GM19395 (cell line): ENCODE data around the gene RPP40.
"Not testable (repeated sequence)": the region's sequence is repeated elsewhere in the genome, so short reads cannot be mapped to it uniquely, and the experiment has no call there.

Source experiments
- ATAC-seq: cut with Tn5 transposase; IDR thresholded peaks from one replicate; pipeline ENCODE4 v1.9.1; 2021; ENCODE audit warnings: mild to moderate bottlenecking, moderate library complexity; ENCODE audit not compliant: unreplicated experiment

Gene RPP40

GRCh38 chr6:5003604-5004372 lies at the start of gene RPP40:
RPP40 (minus strand) TSS chr6:5004037; CDS start chr6:5004002, 35 bp downstream.
- ATAC-seq = peak; percentile 92

DNA sequence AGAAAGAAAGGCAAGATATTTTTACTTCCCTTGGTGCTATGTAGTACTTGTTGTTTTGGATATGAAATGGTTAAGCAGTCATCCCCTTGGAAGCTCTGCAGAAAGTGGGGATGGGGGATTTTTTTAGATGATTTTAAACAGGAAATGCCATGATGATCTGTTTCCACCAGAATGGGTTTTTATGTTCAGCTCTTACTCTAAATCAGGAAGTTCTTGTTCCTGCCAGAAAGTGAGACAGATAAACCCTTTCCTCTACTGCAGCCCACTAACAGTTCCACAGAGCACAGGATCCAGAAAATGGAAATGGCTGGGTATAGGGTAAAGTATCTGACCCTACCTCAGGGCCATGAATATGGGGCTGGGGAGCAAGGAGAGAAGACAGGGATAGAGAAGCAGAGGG lies 49.2 kb upstream of the RPP40 start:
- ATAC-seq = no peak

DNA sequence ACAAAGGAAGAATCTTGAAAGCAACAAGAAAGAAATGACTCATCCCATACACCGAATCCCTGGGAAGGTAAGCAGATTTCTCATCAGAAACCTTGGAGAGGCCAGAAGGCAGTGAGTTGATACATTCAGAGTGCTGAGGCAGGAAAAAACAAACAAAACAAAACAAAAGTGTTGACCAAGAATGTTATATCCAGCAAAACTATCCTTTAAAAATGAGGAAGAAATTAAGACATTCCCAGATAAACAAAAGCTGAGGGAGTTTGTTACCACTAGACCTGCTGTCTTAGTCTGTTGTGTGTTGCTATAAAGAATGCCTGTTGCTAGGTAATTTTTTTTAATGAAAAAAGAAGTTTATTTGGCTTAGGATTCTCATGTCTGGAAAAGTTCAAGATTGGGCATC lies 47.6 kb upstream of the RPP40 start:
- ATAC-seq = no peak

DNA sequence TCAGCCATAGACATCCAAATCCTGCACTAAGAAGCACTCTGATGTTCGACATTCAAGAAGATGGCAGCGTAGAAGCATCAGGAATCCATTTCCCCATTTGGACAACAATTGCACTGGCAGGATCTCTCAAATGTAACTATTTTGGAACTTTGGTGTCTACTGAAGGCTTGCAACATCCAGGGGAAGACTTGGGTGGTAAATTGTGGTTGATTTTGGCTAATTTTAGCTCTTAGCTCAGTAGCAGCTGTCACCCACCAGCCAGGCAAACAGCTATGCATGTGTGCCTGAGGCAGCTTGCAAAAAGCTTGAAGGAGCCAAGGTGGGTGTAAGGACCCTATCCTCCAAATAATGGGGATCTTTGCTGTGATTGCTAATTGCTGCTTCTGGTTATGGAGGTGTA lies 46.2 kb upstream of the RPP40 start:
- ATAC-seq = no peak

- no peak for ATAC-seq
These were observed 42.6 kb upstream of the RPP40 start for GRCh38 chr6:5046430-5046829.

- ATAC-seq = no peak
These were observed 41.6 kb upstream of the RPP40 start for GRCh38 chr6:5045416-5045815.

- no peak for ATAC-seq
These were observed 41.0 kb upstream of the RPP40 start for GRCh38 chr6:5044866-5045265.

DNA sequence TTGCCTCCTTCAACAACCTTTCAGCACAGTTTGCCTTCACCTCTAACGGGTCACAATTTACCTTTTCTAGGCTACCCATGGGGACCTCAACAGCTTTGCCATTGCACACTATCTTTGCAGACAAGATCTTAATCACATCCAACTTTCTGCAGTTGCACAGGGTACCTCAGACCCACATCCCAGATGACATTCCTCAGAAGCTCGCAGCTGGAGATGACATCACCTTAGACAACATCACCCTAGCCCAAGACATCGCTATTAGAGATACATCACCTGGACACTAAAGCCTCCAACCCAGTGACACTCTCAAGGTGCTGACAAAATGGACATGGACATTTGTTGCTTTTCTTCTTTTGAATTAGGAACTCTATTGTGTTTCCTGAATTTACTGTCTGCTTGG lies 38.6 kb upstream of the RPP40 start:
- ATAC-seq = no peak

DNA sequence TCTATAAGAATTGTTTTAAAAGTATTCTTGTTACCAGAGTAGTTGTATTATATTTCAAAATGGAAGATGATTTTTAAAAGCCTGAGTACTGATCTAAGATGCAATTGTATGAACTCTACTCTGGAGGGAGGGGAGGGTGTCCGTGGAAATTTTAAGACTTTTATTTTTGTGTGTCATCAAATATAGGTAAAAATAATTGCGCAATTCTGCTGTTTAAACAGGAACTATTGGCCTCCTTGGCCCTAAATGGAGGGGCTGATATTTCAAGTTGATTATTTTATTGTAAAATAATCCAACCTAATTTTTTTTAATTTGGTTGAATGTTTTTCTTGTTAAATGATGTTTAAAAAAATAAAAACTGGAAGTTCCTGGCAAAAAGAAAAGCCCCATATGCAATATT lies 38.1 kb upstream of the RPP40 start:
- ATAC-seq = no peak

DNA sequence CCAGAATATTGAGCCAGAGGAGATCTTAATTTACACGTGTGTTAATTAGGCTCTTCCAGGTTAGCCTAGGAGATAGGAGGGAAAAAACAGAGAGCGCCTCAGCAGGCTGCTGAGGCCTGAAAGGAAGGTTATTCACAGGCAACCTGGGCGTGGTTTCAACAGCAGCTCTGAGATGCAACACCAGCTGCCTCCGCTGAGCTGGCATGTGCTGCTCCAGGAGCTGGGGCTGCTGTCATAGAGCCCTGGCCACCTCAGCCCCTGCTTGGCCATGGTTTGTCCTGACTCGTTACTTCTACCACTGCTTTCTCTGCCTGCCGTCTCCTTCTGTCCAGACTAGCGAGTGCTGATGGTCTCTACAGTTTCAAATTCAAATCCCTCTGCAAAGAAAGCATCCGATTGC lies 32.4 kb upstream of the RPP40 start:
- ATAC-seq = no peak

- ATAC-seq = no peak
These were observed 30.9 kb upstream of the RPP40 start for GRCh38 chr6:5034736-5035135.

- ATAC-seq = no peak
These were observed 30.5 kb upstream of the RPP40 start for GRCh38 chr6:5034328-5034727.

GRCh38 chr6:5033214-5033904 lies 29.5 kb upstream of the RPP40 start:
- ATAC-seq = not testable (repeated sequence)

GRCh38 chr6:5032706-5033105 lies 28.9 kb upstream of the RPP40 start:
- not testable (repeated sequence) for ATAC-seq

GRCh38 chr6:5031150-5031549 lies 27.3 kb upstream of the RPP40 start:
- no peak for ATAC-seq

GRCh38 chr6:5030596-5031136 lies 26.8 kb upstream of the RPP40 start:
- peak; percentile 95 for ATAC-seq

DNA sequence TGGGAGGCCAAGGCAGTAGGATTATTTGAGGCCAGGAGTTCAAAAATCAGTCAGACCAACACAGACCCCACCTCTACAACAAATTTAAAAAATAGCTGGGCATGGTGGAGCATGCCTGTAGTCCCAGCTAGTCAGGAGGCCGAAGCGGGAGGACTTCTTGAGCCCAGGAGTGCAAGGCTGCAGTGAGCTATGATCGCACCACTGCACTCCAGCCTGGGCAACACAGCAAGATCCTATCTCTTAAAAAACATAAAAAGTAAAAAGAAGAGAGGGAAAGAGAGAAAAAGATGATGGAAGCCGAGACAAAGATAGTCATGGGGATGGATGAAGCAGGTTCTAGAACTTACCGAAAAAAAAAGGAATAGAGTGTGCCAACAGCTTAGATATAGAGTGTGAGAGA lies 25.8 kb upstream of the RPP40 start:
- ATAC-seq = no peak

DNA sequence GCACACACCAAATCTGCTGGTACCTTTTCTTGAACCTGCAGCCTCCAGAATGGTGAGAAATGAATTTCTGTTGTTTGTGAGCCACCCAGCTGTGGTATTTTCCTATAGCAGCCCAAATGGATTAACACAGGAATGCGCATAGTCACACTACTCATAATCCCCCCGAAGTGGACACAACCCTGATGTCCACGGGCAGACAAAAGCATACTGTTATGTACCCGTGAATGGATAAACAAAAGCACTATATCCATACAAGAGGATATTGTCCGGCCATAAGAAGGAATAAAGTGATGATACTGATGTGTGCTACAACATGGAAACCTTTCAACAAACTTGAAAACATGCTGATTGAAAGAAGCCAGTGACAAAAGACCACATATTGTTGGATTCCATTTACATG lies 25.1 kb upstream of the RPP40 start:
- ATAC-seq = no peak

DNA sequence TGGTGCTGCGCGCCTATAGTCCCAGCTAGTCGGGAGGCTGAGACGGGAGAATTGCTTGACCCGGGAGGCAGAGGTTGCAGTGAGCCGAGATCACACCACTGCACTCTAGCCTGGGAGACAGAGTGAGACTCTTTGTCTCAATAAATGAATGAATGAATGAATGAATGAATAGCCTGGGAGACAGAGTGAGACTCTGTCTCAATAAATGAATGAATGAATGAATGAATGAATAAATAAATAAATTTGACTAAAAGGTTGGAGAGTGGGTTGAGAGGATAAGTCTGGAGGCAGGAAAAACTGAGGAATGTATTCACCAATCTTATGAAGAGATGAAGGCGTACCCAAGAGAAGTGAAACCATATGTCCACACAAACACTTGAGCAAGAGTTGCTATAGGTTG lies 24.5 kb upstream of the RPP40 start:
- ATAC-seq = no peak

DNA sequence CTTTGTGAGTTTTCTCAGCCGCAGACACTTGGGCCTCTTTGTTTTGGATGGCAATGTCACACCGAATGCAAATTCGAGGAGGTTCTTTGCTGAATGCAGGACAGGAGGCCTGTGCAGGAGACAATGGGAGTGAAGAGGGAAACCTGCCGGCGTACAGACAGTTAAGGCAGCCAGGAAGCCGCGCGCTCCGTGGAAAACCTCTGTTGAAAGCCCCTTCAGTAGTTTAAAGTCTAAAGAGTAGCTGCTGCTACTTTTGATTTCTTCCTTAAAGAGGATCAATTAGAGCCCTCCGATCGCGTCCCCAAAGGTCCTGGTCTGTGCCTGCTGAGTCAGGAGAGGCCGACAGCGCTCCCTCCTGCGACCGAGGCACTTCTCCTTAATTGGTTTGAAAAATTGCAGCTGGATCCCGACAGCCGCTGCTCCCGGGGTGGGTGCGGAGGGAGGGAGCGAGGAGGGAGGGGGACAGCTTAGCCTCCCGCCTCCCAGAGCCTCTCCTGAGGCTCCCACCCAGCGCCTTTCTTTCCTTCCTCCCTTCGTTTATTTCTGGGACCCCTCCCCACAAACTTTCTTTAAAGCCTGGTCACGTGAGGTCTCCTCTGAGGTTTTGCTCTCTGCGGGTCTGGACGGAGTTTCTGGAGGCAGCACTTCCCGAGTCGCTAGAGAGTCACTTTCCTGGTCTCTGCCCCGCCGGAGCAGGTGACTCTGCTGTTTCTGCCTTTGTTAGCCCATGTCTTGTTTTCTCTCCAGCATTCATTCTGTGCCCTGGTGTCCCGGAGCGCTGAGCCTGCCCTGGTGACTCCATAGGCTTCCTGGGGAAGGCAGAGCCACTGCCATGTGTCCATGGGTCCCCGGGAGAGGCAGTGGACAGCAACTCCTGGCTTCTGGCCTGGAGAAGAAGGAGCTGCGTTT lies 22.3 kb upstream of the RPP40 start:
- no peak for ATAC-seq

GRCh38 chr6:5023923-5024322 lies 20.1 kb upstream of the RPP40 start:
- no peak for ATAC-seq
